Measurements from ENCODE around the gene HDAC3.
A peak's percentile ranks its signal among the peaks of the same experiment; 100 is the strongest.

The HDAC3 gene

GRCh38 chr5:141672071-141672840 lies 35.6 kb upstream of the HDAC3 start:
- DNase-seq (ENCODE audit: extremely low spot score) = no peak
- CTCF ChIA-PET = interaction anchor here (0.7 to 2.1 kb wide), 3 partner anchors 10 to 142 kb away, joined by 3 to 7 read pairs (median 4); no protein-coding TSS in a partner anchor
- TF ChIP-seq CTCF (IDR thresholded peaks at IDR 0.05; ENCODE audit: control extremely low read depth, extremely low read depth, low read depth, missing control alignments) = no peak
- POLR2A ChIA-PET = no interaction called here

- CTCF ChIA-PET = interaction anchor here (0.8 to 3.0 kb wide), 10 partner anchors 8 to 474 kb away, joined by 3 to 27 read pairs (median 4); partner anchors contain the start of genes DIAPH1 and RNF14
- DNase-seq (ENCODE audit: extremely low spot score) = no peak
- TF ChIP-seq CTCF (IDR thresholded peaks at IDR 0.05; ENCODE audit: control extremely low read depth, extremely low read depth, low read depth, missing control alignments) = peak; percentile 8
- POLR2A ChIA-PET = no interaction called here
Measured at GRCh38 chr5:141669520-141669919, 32.9 kb upstream of the HDAC3 start.

GRCh38 chr5:141668601-141669265 lies 32.1 kb upstream of the HDAC3 start:
- POLR2A ChIA-PET = no interaction called here
- CTCF ChIA-PET = interaction anchor here (0.8 to 3.0 kb wide), 10 partner anchors 9 to 475 kb away, joined by 3 to 27 read pairs (median 4); partner anchors contain the start of genes DIAPH1 and RNF14
- TF ChIP-seq CTCF (IDR thresholded peaks at IDR 0.05; ENCODE audit: control extremely low read depth, extremely low read depth, low read depth, missing control alignments) = no peak
- no peak for DNase-seq (ENCODE audit: extremely low spot score)

GRCh38 chr5:141665995-141666940 lies 29.6 kb upstream of the HDAC3 start:
- TF ChIP-seq CTCF (IDR thresholded peaks at IDR 0.05; ENCODE audit: control extremely low read depth, extremely low read depth, low read depth, missing control alignments) = no peak
- POLR2A ChIA-PET = no interaction called here
- CTCF ChIA-PET = interaction anchor here (0.6 to 3.0 kb wide), 11 partner anchors 9 to 294 kb away, joined by 3 to 30 read pairs (median 8); partner anchors contain the start of gene PCDH1
- no peak for DNase-seq (ENCODE audit: extremely low spot score)

GRCh38 chr5:141664733-141665461 lies 28.2 kb upstream of the HDAC3 start:
- CTCF ChIA-PET = interaction anchor here (0.6 to 3.0 kb wide), 41 partner anchors 8 to 480 kb away, joined by 3 to 30 read pairs (median 4); partner anchors contain the start of genes ARAP3, DELE1, FCHSD1 and HDAC3
- POLR2A ChIA-PET = no interaction called here
- peak; percentile 88 for DNase-seq (ENCODE audit: extremely low spot score)
- peak; percentile 86 for TF ChIP-seq CTCF (IDR thresholded peaks at IDR 0.05; ENCODE audit: control extremely low read depth, extremely low read depth, low read depth, missing control alignments)

All from GM10248 (cell line).